ENCODE data around the gene STAU1.
"Not testable (repeated sequence)": the region's sequence is repeated elsewhere in the genome, so short reads cannot be mapped to it uniquely, and the experiment has no call there.

The STAU1 gene

GRCh38 chr20:49219091-49219923, 31.2 kb upstream of the STAU1 start, which contains the start of gene DDX27:
Gene DDX27 (plus strand): TSS chr20:49219416. CDS start chr20:49219449, 33 bp downstream.
- H3K4me1 Mint-ChIP-seq: peaks cover 26% of the 10 kb centered on the region

GRCh38 chr20:49218739-49219090, 30.6 kb upstream of the STAU1 start:
- H3K9me3 Mint-ChIP-seq; ATAC-seq (replicated peaks; ENCODE audit: extremely low read depth, poor library complexity, severe bottlenecking); H3K27me3 Mint-ChIP-seq; DNase-seq (ENCODE audit: low spot score in 2 of 2): not testable (repeated sequence)
- H3K36me3 Mint-ChIP-seq (ENCODE audit: insufficient read depth): peaks cover 35% of the 10 kb centered on the region
- H3K4me3 Mint-ChIP-seq: peak overlapping the region; percentile 88
- H3K4me1 Mint-ChIP-seq: peaks cover 26% of the 10 kb centered on the region
- peak overlapping the region; percentile 93 for H3K27ac Mint-ChIP-seq (ENCODE audit: low read depth)

More at GRCh38 chr20:49219091-49219923, 31.2 kb upstream of the STAU1 start, which contains the start of gene DDX27:
- peak within 1 kb of the TSS; percentile 93 for H3K27ac Mint-ChIP-seq (ENCODE audit: low read depth)
- peak within 1 kb of the TSS; percentile 88 for H3K4me3 Mint-ChIP-seq
- H3K27me3 Mint-ChIP-seq: no peaks in the 10 kb centered on the region
- peaks cover 40% of the 10 kb centered on the region for H3K36me3 Mint-ChIP-seq (ENCODE audit: insufficient read depth)
- no peaks in the 10 kb centered on the region for H3K9me3 Mint-ChIP-seq
- ATAC-seq (replicated peaks; ENCODE audit: extremely low read depth, poor library complexity, severe bottlenecking) (peak; percentile 94), DNase-seq (ENCODE audit: low spot score in 2 of 2) (peak; percentile 98)

GRCh38 chr20:49216991-49217578, 29.0 kb upstream of the STAU1 start:
- peaks cover 22% of the 10 kb centered on the region for H3K36me3 Mint-ChIP-seq (ENCODE audit: insufficient read depth)

GRCh38 chr20:49215232-49215631, 27.1 kb upstream of the STAU1 start:
- DNase-seq (ENCODE audit: low spot score in 2 of 2): no peak
- ATAC-seq (replicated peaks; ENCODE audit: extremely low read depth, poor library complexity, severe bottlenecking): no peak
- Mint-ChIP-seq H3K27me3 (peaks cover 6% of the 10 kb centered on the region), H3K27ac (ENCODE audit: low read depth) (no peak overlapping the region), H3K36me3 (ENCODE audit: insufficient read depth) (peaks cover 10% of the 10 kb centered on the region), H3K4me1 (peaks cover 15% of the 10 kb centered on the region), H3K4me3 (no peak overlapping the region), H3K9me3 (no peaks in the 10 kb centered on the region)

More at GRCh38 chr20:49216991-49217578, 29.0 kb upstream of the STAU1 start:
- Mint-ChIP-seq H3K4me1 (peaks cover 26% of the 10 kb centered on the region), H3K4me3 (peak overlapping the region; percentile 20), H3K9me3 (no peaks in the 10 kb centered on the region), H3K27me3 (no peaks in the 10 kb centered on the region), H3K27ac (ENCODE audit: low read depth) (no peak overlapping the region)
- ATAC-seq (replicated peaks; ENCODE audit: extremely low read depth, poor library complexity, severe bottlenecking): peak; percentile 33
- peak; percentile 79 to 94 for DNase-seq (ENCODE audit: low spot score in 2 of 2)

- DNase-seq (ENCODE audit: low spot score in 2 of 2) (no peak), ATAC-seq (replicated peaks; ENCODE audit: extremely low read depth, poor library complexity, severe bottlenecking) (no peak)
- Mint-ChIP-seq H3K27me3 (peaks cover 9% of the 10 kb centered on the region), H3K36me3 (ENCODE audit: insufficient read depth) (peaks cover 6% of the 10 kb centered on the region), H3K4me3 (no peak overlapping the region), H3K27ac (ENCODE audit: low read depth) (no peak overlapping the region), H3K4me1 (peaks cover 8% of the 10 kb centered on the region), H3K9me3 (no peaks in the 10 kb centered on the region)
These were observed 26.4 kb upstream of the STAU1 start for GRCh38 chr20:49214571-49214970.

- no peak overlapping the region for H3K4me3 Mint-ChIP-seq
- DNase-seq (ENCODE audit: low spot score in 2 of 2) (no peak), ATAC-seq (replicated peaks; ENCODE audit: extremely low read depth, poor library complexity, severe bottlenecking) (no peak)
- H3K27ac Mint-ChIP-seq (ENCODE audit: low read depth): no peak overlapping the region
- no peaks in the 10 kb centered on the region for H3K9me3 Mint-ChIP-seq
- H3K27me3 Mint-ChIP-seq: peaks cover 9% of the 10 kb centered on the region
- no peaks in the 10 kb centered on the region for H3K4me1 Mint-ChIP-seq
- H3K36me3 Mint-ChIP-seq (ENCODE audit: insufficient read depth): no peaks in the 10 kb centered on the region
These were observed 22.6 kb upstream of the STAU1 start for GRCh38 chr20:49210757-49211110.

GRCh38 chr20:49210101-49210756, 22.1 kb upstream of the STAU1 start:
- H3K4me3 Mint-ChIP-seq: no peak overlapping the region
- no peak overlapping the region for H3K27ac Mint-ChIP-seq (ENCODE audit: low read depth)
- no peaks in the 10 kb centered on the region for H3K36me3 Mint-ChIP-seq (ENCODE audit: insufficient read depth)
- ATAC-seq (replicated peaks; ENCODE audit: extremely low read depth, poor library complexity, severe bottlenecking): no peak
- DNase-seq (ENCODE audit: low spot score in 2 of 2): no peak
- H3K9me3 Mint-ChIP-seq: no peaks in the 10 kb centered on the region
- H3K4me1 Mint-ChIP-seq: no peaks in the 10 kb centered on the region
- peaks cover 9% of the 10 kb centered on the region for H3K27me3 Mint-ChIP-seq

- H3K9me3 Mint-ChIP-seq: no peaks in the 10 kb centered on the region
- H3K4me3 Mint-ChIP-seq: no peak overlapping the region
- no peak overlapping the region for H3K27ac Mint-ChIP-seq (ENCODE audit: low read depth)
- no peaks in the 10 kb centered on the region for H3K4me1 Mint-ChIP-seq
- H3K27me3 Mint-ChIP-seq: peaks cover 9% of the 10 kb centered on the region
- ATAC-seq (replicated peaks; ENCODE audit: extremely low read depth, poor library complexity, severe bottlenecking) (no peak), DNase-seq (ENCODE audit: low spot score in 2 of 2) (no peak)
- H3K36me3 Mint-ChIP-seq (ENCODE audit: insufficient read depth): no peaks in the 10 kb centered on the region
These were observed 18.9 kb upstream of the STAU1 start for GRCh38 chr20:49207076-49207475.

- H3K27me3 Mint-ChIP-seq: no peaks in the 10 kb centered on the region
- ATAC-seq (replicated peaks; ENCODE audit: extremely low read depth, poor library complexity, severe bottlenecking): no peak
These were observed 15.6 kb upstream of the STAU1 start for GRCh38 chr20:49203746-49204145.

GRCh38 chr20:49203011-49203410, 14.9 kb upstream of the STAU1 start:
- Mint-ChIP-seq H3K9me3 (no peaks in the 10 kb centered on the region), H3K27me3 (no peaks in the 10 kb centered on the region), H3K36me3 (ENCODE audit: insufficient read depth) (no peaks in the 10 kb centered on the region), H3K4me1 (no peaks in the 10 kb centered on the region), H3K27ac (ENCODE audit: low read depth) (no peak overlapping the region), H3K4me3 (no peak overlapping the region)
- ATAC-seq (replicated peaks; ENCODE audit: extremely low read depth, poor library complexity, severe bottlenecking): no peak
- DNase-seq (ENCODE audit: low spot score in 2 of 2): no peak

More at GRCh38 chr20:49203746-49204145, 15.6 kb upstream of the STAU1 start:
- H3K4me1 Mint-ChIP-seq: no peaks in the 10 kb centered on the region
- no peak overlapping the region for H3K27ac Mint-ChIP-seq (ENCODE audit: low read depth)
- no peak for DNase-seq (ENCODE audit: low spot score in 2 of 2)
- H3K36me3 Mint-ChIP-seq (ENCODE audit: insufficient read depth): no peaks in the 10 kb centered on the region
- no peak overlapping the region for H3K4me3 Mint-ChIP-seq
- H3K9me3 Mint-ChIP-seq: no peaks in the 10 kb centered on the region

- Mint-ChIP-seq H3K4me1 (no peaks in the 10 kb centered on the region), H3K9me3 (no peaks in the 10 kb centered on the region), H3K27me3 (no peaks in the 10 kb centered on the region), H3K36me3 (ENCODE audit: insufficient read depth) (peaks cover 1% of the 10 kb centered on the region), H3K27ac (ENCODE audit: low read depth) (no peak overlapping the region), H3K4me3 (no peak overlapping the region)
- ATAC-seq (replicated peaks; ENCODE audit: extremely low read depth, poor library complexity, severe bottlenecking) (no peak), DNase-seq (ENCODE audit: low spot score in 2 of 2) (no peak)
These were observed 11.7 kb upstream of the STAU1 start for GRCh38 chr20:49199729-49200293.

GRCh38 chr20:49192944-49193518, 4.9 kb upstream of the STAU1 start:
- not testable (repeated sequence) for H3K27ac Mint-ChIP-seq (ENCODE audit: low read depth); DNase-seq (ENCODE audit: low spot score in 2 of 2); ATAC-seq (replicated peaks; ENCODE audit: extremely low read depth, poor library complexity, severe bottlenecking); H3K36me3 Mint-ChIP-seq (ENCODE audit: insufficient read depth); H3K4me3 Mint-ChIP-seq; H3K9me3 Mint-ChIP-seq; H3K27me3 Mint-ChIP-seq; H3K4me1 Mint-ChIP-seq

All from central memory CD8-positive, alpha-beta T cell (primary cell).